NCI-H345 treated with DMSO at 0.1 percent for 48 hours (cell line): ENCODE measurements around the gene KLF5.
"Not testable (repeated sequence)": the region's sequence is repeated elsewhere in the genome, so short reads cannot be mapped to it uniquely, and the experiment has no call there.

ENCODE experiments used
- DNase-seq: peaks from one replicate; lab custom pipeline; 2025; ENCODE audit not compliant: unreplicated experiment; lab: John Stamatoyannopoulos, UW

KLF5 gene

DNA sequence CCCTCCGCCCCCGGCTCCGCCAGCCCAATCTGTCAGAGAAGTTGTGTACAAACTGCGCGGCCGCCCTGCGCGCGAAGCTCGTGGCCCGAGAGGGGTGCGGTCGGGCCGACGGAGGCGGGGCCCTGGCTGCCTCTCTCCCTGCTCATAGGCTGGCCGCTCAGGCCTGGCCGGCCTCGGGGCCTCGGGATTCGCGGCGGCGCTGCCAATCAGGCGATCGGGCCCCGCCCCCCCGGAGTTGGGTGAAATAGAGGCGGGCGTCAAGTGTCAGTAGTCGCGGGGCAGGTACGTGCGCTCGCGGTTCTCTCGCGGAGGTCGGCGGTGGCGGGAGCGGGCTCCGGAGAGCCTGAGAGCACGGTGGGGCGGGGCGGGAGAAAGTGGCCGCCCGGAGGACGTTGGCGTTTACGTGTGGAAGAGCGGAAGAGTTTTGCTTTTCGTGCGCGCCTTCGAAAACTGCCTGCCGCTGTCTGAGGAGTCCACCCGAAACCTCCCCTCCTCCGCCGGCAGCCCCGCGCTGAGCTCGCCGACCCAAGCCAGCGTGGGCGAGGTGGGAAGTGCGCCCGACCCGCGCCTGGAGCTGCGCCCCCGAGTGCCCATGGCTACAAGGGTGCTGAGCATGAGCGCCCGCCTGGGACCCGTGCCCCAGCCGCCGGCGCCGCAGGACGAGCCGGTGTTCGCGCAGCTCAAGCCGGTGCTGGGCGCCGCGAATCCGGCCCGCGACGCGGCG, at the start of gene KLF5:
TSS of gene KLF5 (plus strand) at position 270 of the 724 bp plus-strand sequence. CDS start at position 593, 323 bp downstream.
- DNase-seq, result peak; percentile 94

GRCh38 chr13:73011751-73012150, 47.1 kb upstream of the KLF5 start:
- DNase-seq, result no peak

DNA sequence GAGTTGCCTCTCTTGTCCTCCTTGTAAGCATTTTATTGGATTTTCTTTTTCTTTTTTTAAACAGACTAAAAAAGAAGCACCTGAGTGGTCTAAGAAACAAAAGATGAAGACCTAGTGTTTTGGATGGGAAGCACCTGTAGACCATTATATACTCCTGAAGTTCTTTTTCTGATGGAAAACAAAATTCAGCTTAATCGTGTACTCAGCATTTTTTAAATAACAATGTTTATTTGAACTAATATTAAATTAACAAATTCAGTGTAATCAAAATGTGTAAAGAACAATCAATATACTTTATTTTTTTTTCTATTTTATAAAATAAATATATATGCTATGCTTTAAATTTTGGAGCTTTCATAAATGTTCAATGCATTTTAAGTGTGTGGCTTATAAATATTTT, 43.0 kb upstream of the KLF5 start:
- no peak for DNase-seq

DNA sequence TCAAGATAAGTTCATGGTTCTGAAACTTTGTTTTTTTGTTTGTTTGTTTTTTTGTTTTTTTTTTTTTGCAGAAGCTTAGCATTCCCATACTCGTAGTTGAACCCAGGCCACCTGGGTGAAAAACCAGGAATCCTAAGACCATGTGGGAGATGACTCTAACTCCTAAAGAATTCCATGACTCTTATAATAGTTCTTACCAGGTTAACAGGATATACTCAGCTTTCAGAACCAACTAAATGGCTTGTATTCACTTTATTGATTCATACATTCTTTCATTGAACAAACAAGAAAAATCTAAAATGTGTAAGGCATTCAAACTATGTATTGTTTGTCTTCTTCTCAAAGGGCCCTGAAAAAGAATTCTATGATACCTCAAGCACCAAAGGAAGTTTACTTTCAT, 40.5 kb upstream of the KLF5 start:
- no peak for DNase-seq

DNA sequence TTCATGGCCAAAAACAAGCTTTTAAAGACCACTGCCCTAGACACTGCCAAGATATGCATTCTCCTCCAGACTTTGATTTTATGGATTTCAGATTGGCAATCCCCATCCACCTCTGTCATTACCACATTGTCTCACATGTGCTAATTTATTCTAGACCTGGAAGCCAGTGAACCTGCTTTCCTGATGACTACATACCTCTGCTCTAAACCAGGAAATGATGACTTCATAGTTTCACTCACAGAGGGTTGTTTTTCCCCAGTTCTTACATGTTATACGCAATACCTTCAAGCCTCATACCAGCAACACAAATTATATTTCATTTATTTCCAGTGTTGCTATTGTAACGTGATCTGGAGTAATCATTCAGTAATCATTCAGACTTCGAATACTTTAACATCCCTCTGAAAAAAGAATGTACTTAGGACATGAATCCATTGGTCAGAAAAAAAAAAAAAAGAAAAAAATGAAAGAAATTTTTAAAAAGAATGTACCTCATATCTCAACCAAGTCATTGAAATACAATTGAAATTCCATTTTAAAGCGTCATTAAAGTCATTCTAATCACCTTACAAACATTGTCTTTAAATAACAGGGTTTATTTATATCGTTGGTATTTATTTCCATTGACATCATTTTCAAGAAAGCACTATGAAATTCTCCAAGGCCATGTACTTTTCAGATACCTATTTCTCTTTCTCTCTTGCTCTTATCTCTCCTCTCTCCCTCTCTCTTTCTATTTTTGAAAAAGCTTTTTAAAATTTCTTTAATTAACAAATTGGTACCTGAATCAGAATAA, 33.4 kb upstream of the KLF5 start:
- DNase-seq, result no peak

GRCh38 chr13:73034901-73035300, 23.9 kb upstream of the KLF5 start:
- DNase-seq, result no peak

DNA sequence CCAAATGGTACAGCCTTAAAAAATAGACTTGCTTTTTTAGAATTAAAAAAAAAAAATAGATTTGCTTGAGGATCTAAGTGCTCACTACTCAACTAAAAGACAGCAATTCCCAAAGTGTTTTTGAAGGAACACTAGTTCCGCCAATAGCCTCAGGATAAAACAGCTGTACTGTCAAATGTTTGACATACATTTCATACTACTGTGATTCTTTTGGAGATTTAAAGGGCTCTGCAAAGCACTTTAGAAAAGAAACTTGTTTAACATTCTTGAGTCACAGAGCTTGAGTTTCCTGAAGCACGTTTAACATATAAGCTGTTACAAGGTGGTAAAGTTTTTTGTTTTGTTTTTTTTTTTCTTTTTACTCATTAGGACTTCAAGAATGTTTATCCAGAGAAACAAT, 23.1 kb upstream of the KLF5 start:
- DNase-seq, result no peak

DNA sequence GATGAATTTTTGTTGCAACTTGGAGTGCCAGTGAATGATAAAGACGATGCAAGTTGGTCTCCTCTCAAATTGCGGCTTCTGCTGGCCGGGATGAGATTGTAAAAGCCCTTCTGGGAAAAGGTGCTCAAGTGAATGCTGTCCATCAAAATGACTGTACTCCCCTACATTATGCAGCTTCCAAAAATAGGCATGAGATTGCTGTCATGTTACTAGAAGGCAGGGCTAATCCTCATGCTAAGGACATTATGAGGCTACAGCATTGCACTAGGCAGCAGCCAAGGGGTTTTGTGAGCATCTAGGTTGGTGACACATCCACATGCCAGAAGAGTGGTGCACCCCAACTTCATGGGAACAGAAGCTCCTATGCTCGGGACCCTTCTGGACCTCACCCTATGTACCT, 22.2 kb upstream of the KLF5 start:
- no peak for DNase-seq

GRCh38 chr13:73038064-73038463, 20.7 kb upstream of the KLF5 start:
- DNase-seq, result peak; percentile 27

GRCh38 chr13:73039201-73040108, 19.4 kb upstream of the KLF5 start:
- no peak for DNase-seq

- DNase-seq, result no peak
These were observed 18.3 kb upstream of the KLF5 start for GRCh38 chr13:73040484-73040883.

- no peak for DNase-seq
These were observed 17.7 kb upstream of the KLF5 start for GRCh38 chr13:73040968-73041596.

DNA sequence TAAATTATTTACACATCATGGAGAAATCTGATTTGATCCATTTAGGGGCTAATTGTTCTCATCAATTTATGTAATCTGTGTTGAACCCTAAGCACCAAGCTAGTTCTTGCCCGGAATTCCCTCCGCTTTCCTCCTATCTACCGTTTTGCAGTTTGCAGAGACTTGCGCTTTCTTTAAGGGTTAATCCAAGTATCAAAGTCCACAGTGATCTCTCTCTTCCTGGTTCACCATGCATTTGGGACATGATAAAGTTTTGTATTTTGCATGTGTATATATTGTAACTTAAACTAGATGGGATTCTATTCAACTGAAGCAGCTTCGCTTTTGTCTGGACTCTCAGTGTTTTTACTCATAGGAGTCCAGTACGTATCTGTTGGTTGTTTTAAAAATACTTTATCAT, 13.8 kb upstream of the KLF5 start:
- DNase-seq, result no peak

- DNase-seq, result not testable (repeated sequence)
These were observed 10.2 kb upstream of the KLF5 start for GRCh38 chr13:73048615-73049014.

DNA sequence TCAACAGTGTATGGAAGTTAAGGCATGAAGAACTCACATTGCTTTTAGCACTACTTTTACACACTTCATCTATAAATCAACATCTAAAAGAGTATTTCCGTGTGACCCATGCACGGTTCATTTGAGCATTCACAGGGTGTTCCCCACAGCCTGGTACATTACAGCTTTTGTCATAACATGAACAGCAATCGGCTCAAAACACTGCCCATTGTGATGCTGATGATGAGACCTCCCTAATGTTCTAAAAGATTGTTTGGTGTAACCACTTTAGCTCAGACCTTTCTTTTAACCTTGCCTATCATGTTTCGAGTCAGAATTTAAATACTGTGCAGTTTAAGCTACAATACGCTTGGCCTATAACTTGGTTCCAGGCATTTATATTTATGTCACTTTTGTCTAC, 4.1 kb upstream of the KLF5 start:
- DNase-seq, result peak; percentile 91

GRCh38 chr13:73055813-73056564, 2.8 kb upstream of the KLF5 start:
- peak; percentile 73 for DNase-seq

DNA sequence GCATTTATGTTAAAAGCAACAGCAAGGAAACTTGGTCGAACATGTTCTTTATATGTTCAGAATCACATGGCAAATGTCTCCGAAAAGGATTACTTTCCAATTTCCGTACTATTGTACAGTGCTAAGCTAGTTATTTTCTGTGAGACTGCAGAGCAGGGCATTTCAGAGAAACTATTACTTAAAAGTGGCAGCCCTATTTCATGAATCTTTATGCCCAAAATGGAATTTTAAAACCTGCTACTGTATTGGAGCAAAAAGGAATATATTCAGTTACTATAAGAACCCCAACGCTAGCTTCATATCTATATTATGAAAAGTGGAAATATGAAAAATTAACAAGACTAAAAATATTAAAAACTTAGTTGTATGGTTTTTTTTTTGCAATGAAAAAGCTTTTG, 2.2 kb upstream of the KLF5 start:
- DNase-seq, result no peak

DNA sequence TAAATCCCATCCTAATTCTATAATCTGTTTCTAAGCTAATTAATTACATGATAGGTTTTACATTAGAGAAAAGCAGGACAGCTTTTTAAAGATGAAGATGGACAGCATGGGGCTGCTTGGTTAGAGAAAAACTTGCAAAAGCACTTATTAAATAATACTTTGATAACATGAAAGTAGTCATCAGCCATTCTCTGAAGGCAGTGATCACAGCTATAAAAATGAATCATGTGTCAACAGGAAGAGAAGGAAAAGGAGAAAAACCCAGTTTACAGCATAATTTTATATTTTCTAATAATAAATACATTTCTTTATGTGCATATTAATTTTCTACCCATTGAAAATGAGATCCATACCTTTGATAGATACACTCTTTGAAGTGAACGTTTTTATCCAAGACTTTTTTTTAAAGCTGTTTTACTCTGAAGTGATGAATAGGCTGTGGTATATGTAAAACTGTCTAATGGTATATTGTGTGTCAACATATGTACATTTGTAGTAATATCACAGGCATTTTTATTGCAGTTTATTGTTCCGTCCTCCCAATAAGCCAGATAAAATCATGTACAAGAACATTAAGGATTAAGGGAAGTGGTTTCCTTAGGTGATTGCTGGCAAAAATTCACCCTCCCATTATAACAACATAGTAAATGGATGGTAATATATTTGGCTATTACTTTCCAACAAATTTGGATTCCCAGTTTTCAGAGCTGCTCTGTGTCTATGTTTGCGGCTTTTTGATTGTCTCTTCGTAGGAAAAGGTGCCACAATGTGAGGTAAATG, 1.3 kb upstream of the KLF5 start:
- DNase-seq, result peak; percentile 61

- no peak for DNase-seq
These were observed 816 bp upstream of the KLF5 start for GRCh38 chr13:73058064-73058313.

GRCh38 chr13:73058432-73058735, 421 bp upstream of the KLF5 start:
- DNase-seq, result peak; percentile 78
